Left renal pelvis (tissue), 4 donors: ENCODE measurements around the gene ACTN1. TPM values are rescaled to one million over a fixed set of nuclear protein-coding genes. Genes with fewer than 3 reads are reported as not detected.

ENCODE experiments used
- DNase-seq, 4 donors: peaks; one replicate each; pipeline ENCODE4 v3.0.0-alpha.2; 2013; ENCODE audit warnings: low read depth in 4 of 4, low spot score in 3 of 4
- polyA plus RNA-seq, 4 donors: library from polyadenylated mRNA; unstranded; fragments of 120-200 nt; gene quantifications; one replicate each; pipeline ENCODE4 v1.2.1, GENCODE V29; 2013; ENCODE audit not compliant: insufficient read length in 4 of 4

The ACTN1 gene
- polyA plus RNA-seq, 4 donors, result 69.9 to 89.5 (median 78.2) TPM

DNA sequence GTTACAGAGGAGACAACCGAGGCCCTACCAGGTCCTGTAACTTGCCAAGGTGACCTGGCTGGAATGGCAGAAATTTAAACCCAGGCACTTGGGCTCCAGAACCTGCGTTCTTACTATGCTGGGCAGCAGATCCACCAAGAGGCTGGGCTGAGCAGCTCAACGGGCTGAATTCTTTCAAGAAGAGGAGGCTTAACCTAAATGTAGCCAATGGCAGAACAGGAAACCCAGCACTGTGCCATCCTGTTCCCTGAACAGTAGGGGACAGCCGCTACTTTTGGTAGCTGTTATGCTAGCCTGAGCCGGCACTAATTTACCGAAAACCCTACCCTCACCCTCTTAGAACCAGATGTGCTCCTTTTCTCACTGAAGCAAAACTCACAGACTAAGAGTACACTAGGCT, 86.1 kb downstream of the ACTN1 start:
- DNase-seq, result no peak

- no peak for DNase-seq
Observed at GRCh38 chr14:68891851-68892660, 87.0 kb downstream of the ACTN1 start.

DNA sequence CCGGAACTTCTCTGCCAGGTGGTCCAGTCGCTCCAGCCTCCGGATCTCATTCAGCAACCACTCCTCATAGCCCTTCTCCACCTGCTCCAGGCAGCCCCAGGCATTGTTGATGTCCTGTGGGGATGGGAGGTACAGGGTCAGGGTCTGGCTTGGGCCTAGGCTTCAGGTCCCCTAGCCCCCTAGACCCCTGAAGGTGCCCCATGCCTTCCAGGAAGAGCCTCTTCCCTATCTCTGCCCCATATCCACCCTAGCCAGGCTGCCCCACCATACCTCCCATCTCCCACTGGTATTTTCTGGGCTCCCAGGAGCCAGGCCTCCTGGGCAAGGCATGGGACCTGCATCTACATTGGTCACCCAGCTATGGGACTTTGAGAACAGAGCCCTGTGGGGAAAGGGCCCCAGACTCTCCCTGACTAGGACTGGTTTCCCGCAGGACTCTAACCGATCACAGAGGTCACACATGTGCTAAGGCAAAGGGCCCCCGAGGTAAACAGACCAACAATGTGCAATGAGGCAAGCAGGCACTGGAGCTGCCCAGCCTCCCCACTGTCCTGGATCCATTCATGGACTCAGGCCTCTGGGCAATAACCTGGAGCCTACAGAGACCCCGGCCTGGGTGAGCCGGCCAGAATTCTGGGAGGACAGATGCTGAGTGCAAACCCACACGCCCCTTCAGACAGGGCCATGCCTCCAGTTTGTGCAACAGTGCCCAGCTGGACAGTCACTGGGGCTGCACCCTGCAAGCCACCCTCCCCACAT, 88.8 kb downstream of the ACTN1 start:
- no peak for DNase-seq

GRCh38 chr14:68888883-68889282, 90.2 kb downstream of the ACTN1 start:
- no peak for DNase-seq

GRCh38 chr14:68888025-68888850, 90.9 kb downstream of the ACTN1 start:
- DNase-seq, result no peak

DNA sequence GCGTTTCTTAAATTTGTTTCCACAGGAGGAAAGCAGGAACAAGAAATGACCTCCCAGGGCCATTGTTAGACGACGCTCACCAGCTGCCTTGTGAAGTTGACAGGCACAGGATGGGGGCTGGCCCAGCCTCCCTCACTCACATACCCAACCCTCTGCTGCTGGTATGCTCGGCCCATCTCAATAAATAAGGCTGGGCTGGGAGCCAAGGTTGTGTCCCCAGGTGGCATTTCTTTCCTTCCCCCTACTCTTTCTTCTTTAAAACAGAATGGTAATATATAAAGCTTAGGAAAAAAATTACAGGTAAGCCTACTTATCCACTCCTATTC, 93.0 kb downstream of the ACTN1 start:
- DNase-seq, result no peak

DNA sequence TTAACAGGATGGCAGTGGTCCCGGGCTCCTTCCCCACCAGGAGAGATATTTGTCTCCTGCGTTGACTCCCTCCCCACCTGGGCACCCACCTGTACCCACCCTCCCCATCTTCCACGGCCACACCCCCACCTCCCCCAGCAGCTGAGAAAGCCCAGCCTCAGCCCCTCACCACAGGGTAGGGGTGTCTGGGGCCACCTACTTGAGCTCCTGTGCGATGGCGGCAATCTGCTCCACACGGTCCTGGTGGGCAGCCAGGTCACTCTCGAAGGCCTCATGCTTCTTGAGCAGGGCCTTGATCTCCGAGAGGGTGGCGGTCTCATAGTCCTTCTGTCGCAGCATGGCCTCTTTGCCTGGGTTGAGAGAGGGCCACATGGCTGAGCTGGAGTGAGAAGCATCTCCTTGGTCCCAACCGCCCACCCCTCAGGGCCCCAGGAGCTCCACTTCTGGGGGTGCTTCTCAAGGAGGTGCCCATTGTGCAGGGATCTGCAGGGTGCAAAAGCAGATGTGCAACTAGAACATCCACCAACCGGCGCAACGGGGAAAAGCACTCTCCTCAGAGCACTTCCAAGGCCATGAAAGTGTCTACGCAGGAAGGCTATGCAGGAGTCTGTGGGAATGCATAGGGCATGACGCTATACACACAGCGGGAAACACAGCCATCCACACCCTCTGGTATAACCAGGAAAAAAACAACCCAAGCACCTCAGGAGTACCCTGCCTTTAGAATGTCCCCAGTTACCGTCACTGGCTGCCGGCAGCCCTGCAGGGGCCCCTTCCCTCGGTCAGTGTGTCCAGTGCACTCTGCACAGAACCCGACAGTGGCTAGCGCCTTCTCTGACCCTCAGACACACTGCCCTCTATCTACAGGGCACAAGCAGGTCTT, 93.6 kb downstream of the ACTN1 start:
- no peak for DNase-seq

- no peak for DNase-seq
Observed at GRCh38 chr14:68884031-68885030, 94.8 kb downstream of the ACTN1 start.

DNA sequence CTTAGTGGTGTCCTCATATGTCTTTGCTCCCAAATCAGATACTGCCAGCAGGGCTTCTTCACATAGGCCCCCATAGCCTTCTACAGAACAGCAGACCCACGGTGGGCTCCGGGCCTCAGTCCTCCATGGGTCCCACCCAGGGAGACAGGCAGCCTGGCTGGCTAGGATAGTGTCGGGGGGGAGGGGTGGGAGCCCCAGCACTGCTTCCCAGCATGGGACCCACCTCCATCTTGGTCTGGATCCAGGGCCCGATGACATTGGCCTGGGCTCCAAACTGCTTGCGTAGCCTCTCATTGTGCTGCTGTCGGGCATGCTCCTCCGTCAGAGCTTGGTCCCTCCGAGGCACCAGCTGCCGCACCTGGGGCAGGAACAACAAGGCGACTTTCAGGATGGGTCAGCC, 96.9 kb downstream of the ACTN1 start:
- DNase-seq, result no peak

DNA sequence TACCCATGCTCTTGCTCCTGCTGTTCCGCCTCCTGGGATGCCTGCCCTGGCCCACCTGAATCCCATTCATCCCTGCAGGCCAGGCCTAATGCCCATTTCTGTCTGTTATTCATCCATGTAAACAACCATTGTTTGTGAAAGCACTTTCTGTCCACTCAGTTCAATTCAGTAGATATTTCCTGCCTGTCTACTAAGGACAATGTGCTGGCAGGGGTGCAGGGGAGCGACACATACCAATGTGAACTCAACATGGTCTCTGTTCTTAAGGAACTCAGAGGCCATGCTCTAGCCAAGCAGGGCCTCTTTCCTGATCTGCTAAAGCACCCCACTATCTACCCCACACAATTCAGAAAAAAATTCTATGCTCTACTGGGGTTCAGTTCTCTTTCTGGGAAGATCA, 97.7 kb downstream of the ACTN1 start:
- DNase-seq, result no peak

- DNase-seq, result no peak
Observed at GRCh38 chr14:68880581-68881105, 98.5 kb downstream of the ACTN1 start.

DNA sequence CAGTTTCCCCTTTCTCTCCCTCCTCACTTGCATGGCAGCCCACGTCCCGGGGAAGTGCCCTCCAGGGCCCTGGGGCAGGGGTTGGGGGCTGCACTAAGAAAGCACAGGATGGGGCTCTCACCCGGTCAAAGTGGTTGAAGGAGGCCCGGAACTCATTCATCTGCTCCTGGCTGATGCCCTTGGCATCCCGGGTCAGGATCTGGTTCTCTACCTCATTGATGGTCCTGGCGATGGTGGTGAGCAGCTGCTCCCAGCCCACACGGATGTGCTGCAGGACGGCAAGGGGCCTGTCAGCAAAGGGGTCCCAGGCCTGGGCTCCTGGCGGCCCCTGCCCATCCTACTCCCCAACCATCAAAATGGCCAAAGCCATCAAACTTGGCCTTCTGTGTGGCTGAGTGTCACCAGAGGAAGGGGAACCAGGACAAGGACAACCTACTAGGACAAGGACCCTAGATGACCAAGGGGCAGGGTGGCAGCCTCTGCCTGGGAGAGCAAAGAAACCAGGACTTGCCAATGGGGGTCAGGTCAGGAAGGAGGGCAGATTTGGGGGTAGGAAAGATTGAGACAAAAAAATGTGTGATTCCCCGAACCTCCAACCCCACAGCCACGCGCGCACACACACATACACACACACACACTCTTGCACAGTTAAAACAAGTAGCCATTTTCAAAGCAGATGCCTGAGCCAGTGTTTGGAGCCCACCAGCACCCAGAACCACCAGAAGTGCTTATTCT, 99.1 kb downstream of the ACTN1 start:
- no peak for DNase-seq

DNA sequence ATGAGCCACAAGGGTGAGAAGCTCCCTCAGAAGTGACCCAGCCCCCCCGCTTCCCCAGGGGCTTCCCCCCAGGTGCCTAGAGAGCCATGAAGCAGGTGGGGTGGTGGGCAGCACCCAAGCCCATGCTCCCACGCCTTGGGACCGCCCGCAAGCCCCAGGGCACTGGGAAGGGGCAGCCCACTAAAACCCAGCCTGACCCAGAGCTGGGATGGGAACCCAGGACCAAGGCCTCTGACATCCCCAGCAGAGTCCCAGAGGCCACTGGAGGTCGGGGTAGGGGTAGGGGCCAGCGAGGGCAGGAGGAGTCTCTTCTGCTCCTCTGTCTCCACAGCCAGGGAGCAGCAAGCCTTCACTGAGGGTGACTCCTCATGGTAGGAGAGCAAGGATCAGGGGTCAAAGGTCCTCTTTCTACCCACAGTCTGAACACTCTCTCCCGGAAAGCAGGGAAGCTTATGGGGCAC, 99.8 kb downstream of the ACTN1 start:
- no peak for DNase-seq

GRCh38 chr14:68878908-68879307, 100.2 kb downstream of the ACTN1 start:
- no peak for DNase-seq

GRCh38 chr14:68877993-68878575, 101.0 kb downstream of the ACTN1 start:
- no peak for DNase-seq

DNA sequence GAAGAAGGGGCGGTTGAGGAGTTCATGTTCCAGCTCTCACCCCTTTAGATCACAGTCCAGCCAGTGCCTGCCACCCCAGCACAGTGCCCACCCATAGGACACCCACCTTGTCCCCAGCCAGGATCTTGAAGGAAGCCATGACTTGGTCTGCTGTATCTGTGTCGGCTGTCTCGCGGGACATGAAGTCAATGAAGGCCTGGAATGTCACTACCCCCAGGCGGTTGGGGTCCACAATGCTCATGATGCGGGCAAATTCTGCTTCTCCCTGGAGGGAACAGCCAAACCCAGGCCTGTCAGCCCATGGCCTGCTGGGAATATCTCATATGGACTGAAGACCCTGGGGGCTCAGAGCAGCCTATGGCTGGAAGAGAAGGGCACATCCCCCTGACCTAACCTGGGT, 102.1 kb downstream of the ACTN1 start:
- DNase-seq, result no peak

DNA sequence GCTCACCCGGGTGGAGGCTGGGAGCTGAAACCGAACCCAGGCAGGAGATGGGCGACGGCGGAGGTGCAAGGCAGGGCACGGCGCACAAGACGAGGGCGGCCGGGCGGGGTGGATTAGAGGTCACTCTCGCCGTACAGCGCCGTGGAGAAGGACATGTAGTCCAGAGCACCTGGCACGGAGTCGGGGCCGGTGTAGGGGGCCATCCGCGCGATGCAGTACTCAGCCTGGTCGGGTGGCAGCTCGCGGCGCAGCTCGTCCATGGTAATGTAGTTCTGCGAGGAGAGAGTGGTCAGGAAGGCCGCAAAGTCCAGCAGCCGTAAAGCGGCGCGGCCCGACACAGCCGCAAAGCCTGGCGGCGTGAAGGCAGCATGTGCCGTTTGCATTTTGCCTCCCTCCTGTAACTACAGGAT, 104.4 kb downstream of the ACTN1 start:
- no peak for DNase-seq

- DNase-seq, result no peak
Observed at GRCh38 chr14:68873376-68873775, 105.7 kb downstream of the ACTN1 start.
